WTC11 (cell line): ENCODE measurements around the gene CACNA1C. TPM values are rescaled to one million over a fixed set of nuclear protein-coding genes. Genes with fewer than 3 reads are reported as not detected.

Experiments
- ATAC-seq: fragments of 200-7000 bp; cut with Tn5 transposase; 2 replicates; pipeline ENCODE4 v1.10.0; 2021; ENCODE audit warnings: mild to moderate bottlenecking, moderate library complexity
- CTCF ChIA-PET: fragments of 300-600 bp; sonication (Branson Sonifier 250); formaldehyde crosslinking; loops from one replicate; lab custom pipeline; 2021; ENCODE audit warnings: antibody characterized with exemption; lab: Charles Lee
- POLR2A ChIA-PET: fragments of 350-600 bp; sonication (Branson Sonifier 250); formaldehyde crosslinking; loops from one replicate; lab custom pipeline; 2021; ENCODE audit warnings: antibody characterized with exemption; lab: Charles Lee
- DNase-seq: peaks from one replicate; pipeline ENCODE4 v3.0.0; 2021; ENCODE audit warnings: low spot score
- H3K27ac Mint-ChIP-seq: 2 replicates; pipeline ENCODE4 v1.8.0; 2021; ENCODE audit warnings: mixed read lengths
- H3K27me3 Mint-ChIP-seq: 2 replicates; pipeline ENCODE4 v1.8.0; 2021; ENCODE audit warnings: low read depth, mild to moderate bottlenecking, moderate library complexity, mixed read lengths
- H3K36me3 Mint-ChIP-seq: 2 replicates; pipeline ENCODE4 v1.8.0; 2021; ENCODE audit warnings: mixed read lengths
- H3K4me1 Mint-ChIP-seq: 2 replicates; pipeline ENCODE4 v1.8.0; 2022; ENCODE audit warnings: mixed read lengths
- H3K4me3 Mint-ChIP-seq: 2 replicates; pipeline ENCODE4 v1.8.0; 2021; ENCODE audit warnings: mild to moderate bottlenecking, moderate library complexity, mixed read lengths
- H3K9me3 Mint-ChIP-seq: 2 replicates; pipeline ENCODE4 v1.8.0; 2021; ENCODE audit warnings: mixed read lengths
- GTF2I ChIP-seq: fragments of 250-450 bp; sonication (Bioruptor Pico); conservative IDR thresholded peaks from 2 replicates; pipeline ENCODE4 v1.4.0; 2021; ENCODE audit warnings: mild to moderate bottlenecking
- NR1H2 ChIP-seq: sonication (generic); formaldehyde crosslinking; IDR thresholded peaks from 2 replicates; pipeline ENCODE4 v1.9.0; 2021; ENCODE audit warnings: mild to moderate bottlenecking, moderate library complexity, missing genetic modification reagents
- NR2C2 ChIP-seq: sonication (generic); formaldehyde crosslinking; IDR thresholded peaks from 2 replicates; pipeline ENCODE4 v1.8.0; 2022; ENCODE audit warnings: mild to moderate bottlenecking, missing genetic modification reagents
- ZBTB21 ChIP-seq: sonication (generic); formaldehyde crosslinking; IDR thresholded peaks from 2 replicates; pipeline ENCODE4 v1.8.1; 2023; ENCODE audit warnings: mild to moderate bottlenecking, missing genetic modification reagents, borderline replicate concordance
- ZNF263 ChIP-seq: sonication (generic); formaldehyde crosslinking; IDR thresholded peaks from 2 replicates; pipeline ENCODE4 v1.8.1; 2022; ENCODE audit warnings: low read depth, mild to moderate bottlenecking, moderate library complexity, missing genetic modification reagents
- total RNA-seq: library from RNA; stranded (reverse); gene quantifications from 3 replicates; pipeline ENCODE4 v1.2.3, GENCODE V29; 2021
- TF ChIP-seq, protein P1 (sequence below): fragments of 250-450 bp; sonication (Bioruptor Pico); IDR thresholded peaks from 2 replicates; pipeline ENCODE4 v1.9.0; 2021; ENCODE audit warnings: mild to moderate bottlenecking, borderline replicate concordance
- TF ChIP-seq, protein P2 (sequence below): fragments of 250-450 bp; sonication (Bioruptor Pico); IDR thresholded peaks from 2 replicates; pipeline ENCODE4 v1.9.0; 2021; ENCODE audit warnings: mild to moderate bottlenecking
- TF ChIP-seq, protein P3 (sequence below): sonication (generic); formaldehyde crosslinking; IDR thresholded peaks from 2 replicates; pipeline ENCODE4 v1.8.0; 2023; ENCODE audit warnings: mild to moderate bottlenecking, missing genetic modification reagents
- TF ChIP-seq, protein P4 (sequence below): sonication (generic); formaldehyde crosslinking; IDR thresholded peaks from 2 replicates; pipeline ENCODE4 v1.8.1; 2022; ENCODE audit warnings: missing genetic modification reagents, borderline replicate concordance
- TF ChIP-seq, protein P5 (sequence below): sonication (generic); formaldehyde crosslinking; IDR thresholded peaks from 2 replicates; pipeline ENCODE4 v1.8.1; 2022; ENCODE audit warnings: low read depth, missing genetic modification reagents, borderline replicate concordance
- TF ChIP-seq, protein P6 (sequence below): sonication (generic); formaldehyde crosslinking; IDR thresholded peaks from 2 replicates; pipeline ENCODE4 v1.8.1; 2023; ENCODE audit warnings: mild to moderate bottlenecking, missing genetic modification reagents, moderate library complexity
- TF ChIP-seq, protein P7 (sequence below): sonication (generic); formaldehyde crosslinking; IDR thresholded peaks from 2 replicates; pipeline ENCODE4 v1.8.1; 2022; ENCODE audit warnings: mild to moderate bottlenecking, moderate library complexity, missing genetic modification reagents

CACNA1C gene
- total RNA-seq, 1 experiment from 2014 or later = 1.7 TPM

DNA sequence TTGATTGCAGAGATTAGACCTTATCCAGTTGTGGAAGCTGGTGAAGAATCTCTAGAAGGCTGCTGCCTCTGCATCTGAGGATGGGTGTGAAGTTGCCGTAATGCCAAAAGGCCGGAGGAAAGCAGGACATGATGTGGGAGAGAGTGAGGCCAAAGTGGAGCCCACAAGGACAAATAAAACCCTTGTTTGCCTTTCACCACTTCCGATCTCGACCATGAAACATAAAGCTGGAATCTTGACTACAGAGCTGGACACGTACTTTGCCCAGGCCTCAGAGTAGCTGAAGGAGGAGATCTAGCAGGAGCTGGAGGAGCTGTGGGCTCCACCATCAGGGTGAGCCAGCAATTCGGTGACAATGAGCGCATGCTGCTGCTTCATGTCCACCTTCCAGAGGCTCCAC lies 5.0 kb upstream of the CACNA1C start (continued):
- TF ChIP-seq ZBTB21 (CRISPR knock-in tag) (no peak), NR2C2 (no peak)
- TF ChIP-seq, protein P1, sequence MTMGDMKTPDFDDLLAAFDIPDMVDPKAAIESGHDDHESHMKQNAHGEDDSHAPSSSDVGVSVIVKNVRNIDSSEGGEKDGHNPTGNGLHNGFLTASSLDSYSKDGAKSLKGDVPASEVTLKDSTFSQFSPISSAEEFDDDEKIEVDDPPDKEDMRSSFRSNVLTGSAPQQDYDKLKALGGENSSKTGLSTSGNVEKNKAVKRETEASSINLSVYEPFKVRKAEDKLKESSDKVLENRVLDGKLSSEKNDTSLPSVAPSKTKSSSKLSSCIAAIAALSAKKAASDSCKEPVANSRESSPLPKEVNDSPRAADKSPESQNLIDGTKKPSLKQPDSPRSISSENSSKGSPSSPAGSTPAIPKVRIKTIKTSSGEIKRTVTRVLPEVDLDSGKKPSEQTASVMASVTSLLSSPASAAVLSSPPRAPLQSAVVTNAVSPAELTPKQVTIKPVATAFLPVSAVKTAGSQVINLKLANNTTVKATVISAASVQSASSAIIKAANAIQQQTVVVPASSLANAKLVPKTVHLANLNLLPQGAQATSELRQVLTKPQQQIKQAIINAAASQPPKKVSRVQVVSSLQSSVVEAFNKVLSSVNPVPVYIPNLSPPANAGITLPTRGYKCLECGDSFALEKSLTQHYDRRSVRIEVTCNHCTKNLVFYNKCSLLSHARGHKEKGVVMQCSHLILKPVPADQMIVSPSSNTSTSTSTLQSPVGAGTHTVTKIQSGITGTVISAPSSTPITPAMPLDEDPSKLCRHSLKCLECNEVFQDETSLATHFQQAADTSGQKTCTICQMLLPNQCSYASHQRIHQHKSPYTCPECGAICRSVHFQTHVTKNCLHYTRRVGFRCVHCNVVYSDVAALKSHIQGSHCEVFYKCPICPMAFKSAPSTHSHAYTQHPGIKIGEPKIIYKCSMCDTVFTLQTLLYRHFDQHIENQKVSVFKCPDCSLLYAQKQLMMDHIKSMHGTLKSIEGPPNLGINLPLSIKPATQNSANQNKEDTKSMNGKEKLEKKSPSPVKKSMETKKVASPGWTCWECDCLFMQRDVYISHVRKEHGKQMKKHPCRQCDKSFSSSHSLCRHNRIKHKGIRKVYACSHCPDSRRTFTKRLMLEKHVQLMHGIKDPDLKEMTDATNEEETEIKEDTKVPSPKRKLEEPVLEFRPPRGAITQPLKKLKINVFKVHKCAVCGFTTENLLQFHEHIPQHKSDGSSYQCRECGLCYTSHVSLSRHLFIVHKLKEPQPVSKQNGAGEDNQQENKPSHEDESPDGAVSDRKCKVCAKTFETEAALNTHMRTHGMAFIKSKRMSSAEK (CRISPR knock-in tag) = no peak
- TF ChIP-seq, protein P2, sequence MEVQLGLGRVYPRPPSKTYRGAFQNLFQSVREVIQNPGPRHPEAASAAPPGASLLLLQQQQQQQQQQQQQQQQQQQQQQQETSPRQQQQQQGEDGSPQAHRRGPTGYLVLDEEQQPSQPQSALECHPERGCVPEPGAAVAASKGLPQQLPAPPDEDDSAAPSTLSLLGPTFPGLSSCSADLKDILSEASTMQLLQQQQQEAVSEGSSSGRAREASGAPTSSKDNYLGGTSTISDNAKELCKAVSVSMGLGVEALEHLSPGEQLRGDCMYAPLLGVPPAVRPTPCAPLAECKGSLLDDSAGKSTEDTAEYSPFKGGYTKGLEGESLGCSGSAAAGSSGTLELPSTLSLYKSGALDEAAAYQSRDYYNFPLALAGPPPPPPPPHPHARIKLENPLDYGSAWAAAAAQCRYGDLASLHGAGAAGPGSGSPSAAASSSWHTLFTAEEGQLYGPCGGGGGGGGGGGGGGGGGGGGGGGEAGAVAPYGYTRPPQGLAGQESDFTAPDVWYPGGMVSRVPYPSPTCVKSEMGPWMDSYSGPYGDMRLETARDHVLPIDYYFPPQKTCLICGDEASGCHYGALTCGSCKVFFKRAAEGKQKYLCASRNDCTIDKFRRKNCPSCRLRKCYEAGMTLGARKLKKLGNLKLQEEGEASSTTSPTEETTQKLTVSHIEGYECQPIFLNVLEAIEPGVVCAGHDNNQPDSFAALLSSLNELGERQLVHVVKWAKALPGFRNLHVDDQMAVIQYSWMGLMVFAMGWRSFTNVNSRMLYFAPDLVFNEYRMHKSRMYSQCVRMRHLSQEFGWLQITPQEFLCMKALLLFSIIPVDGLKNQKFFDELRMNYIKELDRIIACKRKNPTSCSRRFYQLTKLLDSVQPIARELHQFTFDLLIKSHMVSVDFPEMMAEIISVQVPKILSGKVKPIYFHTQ (CRISPR knock-in tag) = no peak
- TF ChIP-seq, protein P3, sequence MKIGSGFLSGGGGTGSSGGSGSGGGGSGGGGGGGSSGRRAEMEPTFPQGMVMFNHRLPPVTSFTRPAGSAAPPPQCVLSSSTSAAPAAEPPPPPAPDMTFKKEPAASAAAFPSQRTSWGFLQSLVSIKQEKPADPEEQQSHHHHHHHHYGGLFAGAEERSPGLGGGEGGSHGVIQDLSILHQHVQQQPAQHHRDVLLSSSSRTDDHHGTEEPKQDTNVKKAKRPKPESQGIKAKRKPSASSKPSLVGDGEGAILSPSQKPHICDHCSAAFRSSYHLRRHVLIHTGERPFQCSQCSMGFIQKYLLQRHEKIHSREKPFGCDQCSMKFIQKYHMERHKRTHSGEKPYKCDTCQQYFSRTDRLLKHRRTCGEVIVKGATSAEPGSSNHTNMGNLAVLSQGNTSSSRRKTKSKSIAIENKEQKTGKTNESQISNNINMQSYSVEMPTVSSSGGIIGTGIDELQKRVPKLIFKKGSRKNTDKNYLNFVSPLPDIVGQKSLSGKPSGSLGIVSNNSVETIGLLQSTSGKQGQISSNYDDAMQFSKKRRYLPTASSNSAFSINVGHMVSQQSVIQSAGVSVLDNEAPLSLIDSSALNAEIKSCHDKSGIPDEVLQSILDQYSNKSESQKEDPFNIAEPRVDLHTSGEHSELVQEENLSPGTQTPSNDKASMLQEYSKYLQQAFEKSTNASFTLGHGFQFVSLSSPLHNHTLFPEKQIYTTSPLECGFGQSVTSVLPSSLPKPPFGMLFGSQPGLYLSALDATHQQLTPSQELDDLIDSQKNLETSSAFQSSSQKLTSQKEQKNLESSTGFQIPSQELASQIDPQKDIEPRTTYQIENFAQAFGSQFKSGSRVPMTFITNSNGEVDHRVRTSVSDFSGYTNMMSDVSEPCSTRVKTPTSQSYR (CRISPR knock-in tag) = no peak
- TF ChIP-seq, protein P4, sequence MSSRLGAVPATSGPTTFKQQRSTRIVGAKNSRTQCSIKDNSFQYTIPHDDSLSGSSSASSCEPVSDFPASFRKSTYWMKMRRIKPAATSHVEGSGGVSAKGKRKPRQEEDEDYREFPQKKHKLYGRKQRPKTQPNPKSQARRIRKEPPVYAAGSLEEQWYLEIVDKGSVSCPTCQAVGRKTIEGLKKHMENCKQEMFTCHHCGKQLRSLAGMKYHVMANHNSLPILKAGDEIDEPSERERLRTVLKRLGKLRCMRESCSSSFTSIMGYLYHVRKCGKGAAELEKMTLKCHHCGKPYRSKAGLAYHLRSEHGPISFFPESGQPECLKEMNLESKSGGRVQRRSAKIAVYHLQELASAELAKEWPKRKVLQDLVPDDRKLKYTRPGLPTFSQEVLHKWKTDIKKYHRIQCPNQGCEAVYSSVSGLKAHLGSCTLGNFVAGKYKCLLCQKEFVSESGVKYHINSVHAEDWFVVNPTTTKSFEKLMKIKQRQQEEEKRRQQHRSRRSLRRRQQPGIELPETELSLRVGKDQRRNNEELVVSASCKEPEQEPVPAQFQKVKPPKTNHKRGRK (CRISPR knock-in tag) = no peak

DNA sequence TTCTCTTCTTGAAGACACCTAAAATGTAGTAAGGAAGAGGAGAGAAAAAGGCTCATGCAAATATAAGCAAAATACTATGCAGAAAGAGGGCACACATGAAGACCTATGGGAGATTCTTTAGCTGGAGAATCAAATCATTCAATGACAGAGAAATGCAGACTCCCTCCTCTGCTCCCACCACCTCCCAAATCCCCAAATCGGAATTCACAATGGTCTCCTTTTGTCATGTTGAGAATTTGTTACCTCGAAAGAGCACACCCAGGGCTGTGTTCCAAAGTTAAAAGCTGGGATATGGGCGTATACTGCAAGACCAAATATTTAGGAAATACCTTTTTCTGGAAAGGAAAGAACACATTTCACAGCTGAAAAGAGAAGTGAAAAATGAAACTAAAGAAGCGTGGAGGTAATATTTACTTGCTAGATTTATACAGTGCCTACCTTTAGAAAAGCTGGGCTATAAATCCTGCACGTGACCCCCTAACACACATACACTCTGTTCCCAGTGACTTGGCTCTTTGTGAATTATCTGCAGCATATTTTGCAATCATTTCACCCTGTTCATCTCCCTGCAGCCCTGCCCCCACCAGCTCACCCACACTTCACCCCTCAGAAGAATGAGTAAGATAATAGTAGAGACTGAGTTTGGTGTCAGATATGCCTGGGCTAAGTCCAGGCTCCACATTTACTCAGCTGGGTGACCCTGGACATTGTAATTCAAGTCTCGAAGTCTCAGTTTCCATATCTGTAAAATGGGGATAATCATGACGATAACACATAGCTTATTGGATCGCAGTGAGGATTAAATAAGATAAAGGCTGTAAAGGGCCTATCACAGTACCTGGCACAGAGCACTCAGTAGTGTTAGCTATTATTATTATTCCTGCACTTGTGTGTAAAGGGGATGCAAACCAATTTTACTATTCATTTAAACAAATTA lies 2.9 kb upstream of the CACNA1C start:
- peak; percentile 31; the same call in 1 of the 2 replicates for TF ChIP-seq GTF2I (CRISPR knock-in tag)
- TF ChIP-seq, protein P5, sequence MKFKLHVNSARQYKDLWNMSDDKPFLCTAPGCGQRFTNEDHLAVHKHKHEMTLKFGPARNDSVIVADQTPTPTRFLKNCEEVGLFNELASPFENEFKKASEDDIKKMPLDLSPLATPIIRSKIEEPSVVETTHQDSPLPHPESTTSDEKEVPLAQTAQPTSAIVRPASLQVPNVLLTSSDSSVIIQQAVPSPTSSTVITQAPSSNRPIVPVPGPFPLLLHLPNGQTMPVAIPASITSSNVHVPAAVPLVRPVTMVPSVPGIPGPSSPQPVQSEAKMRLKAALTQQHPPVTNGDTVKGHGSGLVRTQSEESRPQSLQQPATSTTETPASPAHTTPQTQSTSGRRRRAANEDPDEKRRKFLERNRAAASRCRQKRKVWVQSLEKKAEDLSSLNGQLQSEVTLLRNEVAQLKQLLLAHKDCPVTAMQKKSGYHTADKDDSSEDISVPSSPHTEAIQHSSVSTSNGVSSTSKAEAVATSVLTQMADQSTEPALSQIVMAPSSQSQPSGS (CRISPR knock-in tag) = no peak
- TF ChIP-seq, protein P1 (CRISPR knock-in tag) = no peak
- no peak for TF ChIP-seq NR1H2 (CRISPR knock-in tag)
- no peak for TF ChIP-seq ZNF263 (CRISPR knock-in tag)
- TF ChIP-seq, protein P6, sequence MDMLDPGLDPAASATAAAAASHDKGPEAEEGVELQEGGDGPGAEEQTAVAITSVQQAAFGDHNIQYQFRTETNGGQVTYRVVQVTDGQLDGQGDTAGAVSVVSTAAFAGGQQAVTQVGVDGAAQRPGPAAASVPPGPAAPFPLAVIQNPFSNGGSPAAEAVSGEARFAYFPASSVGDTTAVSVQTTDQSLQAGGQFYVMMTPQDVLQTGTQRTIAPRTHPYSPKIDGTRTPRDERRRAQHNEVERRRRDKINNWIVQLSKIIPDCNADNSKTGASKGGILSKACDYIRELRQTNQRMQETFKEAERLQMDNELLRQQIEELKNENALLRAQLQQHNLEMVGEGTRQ (CRISPR knock-in tag) = no peak
- TF ChIP-seq, protein P7, sequence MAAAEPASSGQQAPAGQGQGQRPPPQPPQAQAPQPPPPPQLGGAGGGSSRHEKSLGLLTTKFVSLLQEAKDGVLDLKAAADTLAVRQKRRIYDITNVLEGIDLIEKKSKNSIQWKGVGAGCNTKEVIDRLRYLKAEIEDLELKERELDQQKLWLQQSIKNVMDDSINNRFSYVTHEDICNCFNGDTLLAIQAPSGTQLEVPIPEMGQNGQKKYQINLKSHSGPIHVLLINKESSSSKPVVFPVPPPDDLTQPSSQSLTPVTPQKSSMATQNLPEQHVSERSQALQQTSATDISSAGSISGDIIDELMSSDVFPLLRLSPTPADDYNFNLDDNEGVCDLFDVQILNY (CRISPR knock-in tag) = no peak
- H3K4me3 Mint-ChIP-seq = peak overlapping the region; percentile 28
- H3K27ac Mint-ChIP-seq = no peak overlapping the region; the same call in 1 of the 2 replicates
- no peaks in the 10 kb centered on the region for H3K36me3 Mint-ChIP-seq
- POLR2A ChIA-PET = no interaction called here
- peaks cover 41% of the 10 kb centered on the region for H3K27me3 Mint-ChIP-seq
- H3K9me3 Mint-ChIP-seq = no peaks in the 10 kb centered on the region
- peaks cover 44% of the 10 kb centered on the region for H3K4me1 Mint-ChIP-seq
- CTCF ChIA-PET = interaction anchor here (1.0 to 1.3 kb wide), 5 partner anchors 9 to 233 kb away, joined by 3 to 5 read pairs (median 4); no protein-coding TSS in a partner anchor
- ATAC-seq = 0 out of 2 replicates have a peak, but pooled peaks have one; percentile 14
- DNase-seq = no peak
